HL-60 (cell line): Measurements from ENCODE around the gene AKAP1.

Experiments
- CTCF ChIP-seq: IDR thresholded peaks from one replicate; pipeline ENCODE4 v1.5.1; 2011; ENCODE audit warnings: low read length, control low read depth, inconsistent platforms; ENCODE audit not compliant: insufficient read depth
- GABPA ChIP-seq: IDR thresholded peaks from 2 replicates; pipeline ENCODE4 v1.6.1; 2012; ENCODE audit warnings: low read depth
- POLR2AphosphoS5 ChIP-seq: IDR thresholded peaks from 2 replicates; pipeline ENCODE4 v1.6.1; 2012; ENCODE audit warnings: low read depth
- REST ChIP-seq: IDR thresholded peaks from 2 replicates; pipeline ENCODE4 v1.6.1; 2012; ENCODE audit warnings: low read depth; ENCODE audit not compliant: insufficient replicate concordance

GRCh38 chr17:57166803-57167202, 81.8 kb downstream of the AKAP1 start:
- TF ChIP-seq POLR2AphosphoS5, result no peak
- TF ChIP-seq CTCF, result no peak
- no peak for TF ChIP-seq REST
- TF ChIP-seq GABPA, result no peak
